Hepatocyte (in vitro differentiated cells): ENCODE results near the gene GPATCH4.

ENCODE experiments used
- EZH2 ChIP-seq: fragments of 200-600 bp; sonication (generic); IDR thresholded peaks from 2 replicates; pipeline ENCODE4 v1.6.1; 2016; ENCODE audit warnings: antibody characterized with exemption, mild to moderate bottlenecking, borderline replicate concordance
- TF ChIP-seq, protein P1 (sequence below): fragments of 200-600 bp; sonication (generic); IDR thresholded peaks from 2 replicates; pipeline ENCODE4 v1.5.1; 2016; ENCODE audit warnings: antibody characterized with exemption, mild to moderate bottlenecking; ENCODE audit not compliant: poor library complexity

GRCh38 chr1:156571919-156572662, 29.2 kb downstream of the GPATCH4 start, which contains the start of gene IQGAP3:
- TF ChIP-seq EZH2: no peak
- TF ChIP-seq, protein P1, sequence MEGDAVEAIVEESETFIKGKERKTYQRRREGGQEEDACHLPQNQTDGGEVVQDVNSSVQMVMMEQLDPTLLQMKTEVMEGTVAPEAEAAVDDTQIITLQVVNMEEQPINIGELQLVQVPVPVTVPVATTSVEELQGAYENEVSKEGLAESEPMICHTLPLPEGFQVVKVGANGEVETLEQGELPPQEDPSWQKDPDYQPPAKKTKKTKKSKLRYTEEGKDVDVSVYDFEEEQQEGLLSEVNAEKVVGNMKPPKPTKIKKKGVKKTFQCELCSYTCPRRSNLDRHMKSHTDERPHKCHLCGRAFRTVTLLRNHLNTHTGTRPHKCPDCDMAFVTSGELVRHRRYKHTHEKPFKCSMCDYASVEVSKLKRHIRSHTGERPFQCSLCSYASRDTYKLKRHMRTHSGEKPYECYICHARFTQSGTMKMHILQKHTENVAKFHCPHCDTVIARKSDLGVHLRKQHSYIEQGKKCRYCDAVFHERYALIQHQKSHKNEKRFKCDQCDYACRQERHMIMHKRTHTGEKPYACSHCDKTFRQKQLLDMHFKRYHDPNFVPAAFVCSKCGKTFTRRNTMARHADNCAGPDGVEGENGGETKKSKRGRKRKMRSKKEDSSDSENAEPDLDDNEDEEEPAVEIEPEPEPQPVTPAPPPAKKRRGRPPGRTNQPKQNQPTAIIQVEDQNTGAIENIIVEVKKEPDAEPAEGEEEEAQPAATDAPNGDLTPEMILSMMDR: no peak
